Prostate gland (tissue), 2 donors: ENCODE measurements around the gene FBRSL1. TPM values are rescaled to one million over a fixed set of nuclear protein-coding genes. Genes with fewer than 3 reads are reported as not detected.
"Not testable (repeated sequence)": the region's sequence is repeated elsewhere in the genome, so short reads cannot be mapped to it uniquely, and the experiment has no call there.

ENCODE experiments used
- DNase-seq: peaks from one replicate; pipeline ENCODE4 v3.0.0-alpha.2; 2019; ENCODE audit warnings: low spot score
- H3K27ac ChIP-seq, 2 donors: fragments of 200-600 bp; sonication (generic); 2 replicates each; pipeline ENCODE4 v1.5.1; 2017 to 2019
- H3K27me3 ChIP-seq: fragments of 200-600 bp; sonication (generic); replicated peaks from 2 replicates; pipeline ENCODE4 v1.5.1; 2019; ENCODE audit not compliant: insufficient read depth
- H3K36me3 ChIP-seq, 2 donors: fragments of 200-600 bp; sonication (generic); 1 replicate in 1 of 2; 2 replicates in 1 of 2; pipeline versions ENCODE4 v1.5.1 to v1.8.1; 2017 to 2019
- H3K4me1 ChIP-seq: fragments of 200-600 bp; sonication (generic); replicated peaks from 2 replicates; pipeline ENCODE4 v1.5.1; 2019
- H3K4me3 ChIP-seq, 2 donors: fragments of 200-600 bp; sonication (generic); 2 replicates each; pipeline ENCODE4 v1.5.1; 2017 to 2019
- H3K9me3 ChIP-seq: fragments of 200-600 bp; sonication (generic); 2 replicates; pipeline ENCODE4 v1.5.1; 2017
- CTCF ChIP-seq, 4 experiments: fragments of 200-600 bp in 2 of 4; fragments of 450-650 bp in 2 of 4; sonication (generic) in 2 of 4; IDR thresholded peaks; 1 replicate in 3 of 4; 2 replicates in 1 of 4; pipeline ENCODE4 v1.5.1; 2016 to 2019; ENCODE audit warnings: antibody characterized with exemption in 4 of 4, mild to moderate bottlenecking in 2 of 4, moderate library complexity in 2 of 4
- POLR2A ChIP-seq: fragments of 450-650 bp; IDR thresholded peaks from one replicate; pipeline ENCODE4 v1.6.1; 2016; ENCODE audit warnings: antibody characterized with exemption, mild to moderate bottlenecking
- POLR2AphosphoS5 ChIP-seq: sonication (generic); formaldehyde crosslinking; IDR thresholded peaks from one replicate; pipeline ENCODE4 v1.6.1; 2017; ENCODE audit warnings: antibody characterized with exemption
- WGBS: methylation state at CpG from one replicate; pipeline ENCODE4 v1.1.5; 2018; 5-methylcytosine and 5-hydroxymethylcytosine counted together
- intact Hi-C: fragments of 100-400 bp; cut with DNase I; formaldehyde crosslinking; loops from one replicate; pipeline ENCODE4 v1.14.2; 2022
- total RNA-seq, 2 donors: library from RNA; depleted of rRNA; stranded (reverse); fragments of >200 nt; gene quantifications; one replicate each; pipeline ENCODE4 v1.1.0, GENCODE V29; 2016

The FBRSL1 gene
- total RNA-seq, 2 donors from 2014 or later: 34.2 to 69.2 TPM

- Histone ChIP-seq H3K27ac (no peak overlapping the region), H3K27me3 (no peaks in the 10 kb centered on the region), H3K9me3 (no peaks in the 10 kb centered on the region), H3K36me3 (no peaks in the 10 kb centered on the region), H3K4me1 (peaks cover 7% of the 10 kb centered on the region), H3K4me3 (no peak overlapping the region)
- 87% methylated on average over 21 of the region's 21 CpGs for whole genome bisulfite sequencing
- TF ChIP-seq POLR2AphosphoS5 (no peak), POLR2A (no peak), CTCF (IDR thresholded peaks at IDR 0.05) (no peak)
- DNase-seq: no peak
- intact Hi-C loops: loop anchor here (10.0 kb wide), 1 partner anchor 374 kb away; no protein-coding TSS in a partner anchor
Measured at GRCh38 chr12:132528564-132529106, 38.7 kb downstream of the FBRSL1 start.

- H3K4me3 ChIP-seq: no peak overlapping the region
- no peaks in the 10 kb centered on the region for H3K9me3 ChIP-seq
- peaks cover under 1% of the 10 kb centered on the region for H3K4me1 ChIP-seq
- H3K27ac ChIP-seq: no peak overlapping the region
- no peak for DNase-seq
- H3K27me3 ChIP-seq: no peaks in the 10 kb centered on the region
- TF ChIP-seq POLR2AphosphoS5: no peak
- no peak for TF ChIP-seq CTCF (IDR thresholded peaks at IDR 0.05)
- no peak for TF ChIP-seq POLR2A
- 90% methylated on average over 11 of the region's 11 CpGs for WGBS
- H3K36me3 ChIP-seq: no peaks in the 10 kb centered on the region
- intact Hi-C loops: loop anchor here (10.0 kb wide), 1 partner anchor 374 kb away; no protein-coding TSS in a partner anchor
Measured at GRCh38 chr12:132529156-132529839, 39.3 kb downstream of the FBRSL1 start.

- no peak overlapping the region for H3K27ac ChIP-seq
- H3K4me1 ChIP-seq: no peaks in the 10 kb centered on the region
- no peak overlapping the region for H3K4me3 ChIP-seq
- H3K27me3 ChIP-seq: no peaks in the 10 kb centered on the region
- 85% methylated on average over 10 of the region's 10 CpGs for WGBS
- intact Hi-C loops: loop anchor here (10.0 kb wide), 1 partner anchor 375 kb away; no protein-coding TSS in a partner anchor
- TF ChIP-seq POLR2AphosphoS5: no peak
- no peak for TF ChIP-seq POLR2A
- no peak for TF ChIP-seq CTCF (IDR thresholded peaks at IDR 0.05)
- H3K36me3 ChIP-seq: no peaks in the 10 kb centered on the region
- no peak for DNase-seq
- H3K9me3 ChIP-seq: no peaks in the 10 kb centered on the region
Measured at GRCh38 chr12:132529906-132530305, 40.0 kb downstream of the FBRSL1 start.

- intact Hi-C loops: no loop called here
- WGBS: 77% methylated on average over 4 of the region's 6 CpGs
- H3K4me3 ChIP-seq: no peak overlapping the region
- no peaks in the 10 kb centered on the region for H3K36me3 ChIP-seq
- no peak for DNase-seq
- no peaks in the 10 kb centered on the region for H3K27me3 ChIP-seq
- TF ChIP-seq POLR2AphosphoS5 (no peak), POLR2A (no peak), CTCF (IDR thresholded peaks at IDR 0.05) (no peak)
- no peak overlapping the region for H3K27ac ChIP-seq
- H3K4me1 ChIP-seq: no peaks in the 10 kb centered on the region
- no peaks in the 10 kb centered on the region for H3K9me3 ChIP-seq
Measured at GRCh38 chr12:132530447-132530846, 40.5 kb downstream of the FBRSL1 start.

- no peaks in the 10 kb centered on the region for H3K9me3 ChIP-seq
- 94% methylated on average over 6 of the region's 7 CpGs for WGBS
- no peak for TF ChIP-seq CTCF (IDR thresholded peaks at IDR 0.05)
- TF ChIP-seq POLR2A: no peak
- no peak for TF ChIP-seq POLR2AphosphoS5
Measured at GRCh38 chr12:132530851-132531250, 40.9 kb downstream of the FBRSL1 start.

GRCh38 chr12:132532711-132533583 is 43.0 kb downstream of the FBRSL1 start:
- WGBS: 96% methylated on average over 19 of the region's 20 CpGs
- intact Hi-C loops, H3K4me1 ChIP-seq, H3K27me3 ChIP-seq, H3K36me3 ChIP-seq, H3K4me3 ChIP-seq, H3K27ac ChIP-seq, H3K9me3 ChIP-seq, DNase-seq: not testable (repeated sequence)

More at GRCh38 chr12:132530851-132531250, 40.9 kb downstream of the FBRSL1 start:
- no peak overlapping the region for H3K4me3 ChIP-seq
- no peaks in the 10 kb centered on the region for H3K4me1 ChIP-seq
- no peaks in the 10 kb centered on the region for H3K27me3 ChIP-seq
- no peak for DNase-seq
- H3K36me3 ChIP-seq: no peaks in the 10 kb centered on the region
- intact Hi-C loops: no loop called here
- H3K27ac ChIP-seq: no peak overlapping the region
